Fibroblast of lung (primary cell): ENCODE data around the gene MPPE1. TPM values are rescaled to one million over a fixed set of nuclear protein-coding genes. Genes with fewer than 3 reads are reported as not detected.
A peak's percentile ranks its signal among the peaks of the same experiment; 100 is the strongest.

Experiments
- DNase-seq, 2 donors: peaks; one replicate each; pipeline versions ENCODE4 v3.0.0 to v3.0.0-alpha.2; 2010; ENCODE audit warnings: low read depth in 2 of 2
- H2AFZ ChIP-seq: 2 replicates; pipeline ENCODE4 v1.5.1; 2012; ENCODE audit warnings: low read length, control low read depth, inconsistent platforms
- H3K27ac ChIP-seq: 2 replicates; pipeline ENCODE4 v1.5.1; 2011; ENCODE audit warnings: low read length, control low read depth; ENCODE audit not compliant: insufficient read depth
- H3K27me3 ChIP-seq: 2 replicates; pipeline ENCODE4 v1.5.1; 2011; ENCODE audit warnings: mild to moderate bottlenecking, low read length; ENCODE audit not compliant: control insufficient read depth, insufficient read depth
- H3K36me3 ChIP-seq: 2 replicates; pipeline ENCODE4 v1.5.1; 2011; ENCODE audit warnings: low read length; ENCODE audit not compliant: control insufficient read depth, insufficient read depth
- H3K4me1 ChIP-seq: 2 replicates; pipeline ENCODE4 v1.5.1; 2011; ENCODE audit warnings: low read length; ENCODE audit not compliant: control insufficient read depth, insufficient read depth; ENCODE audit errors: extremely low read depth
- H3K4me2 ChIP-seq: 2 replicates; pipeline ENCODE4 v1.5.1; 2011; ENCODE audit warnings: low read length, control low read depth; ENCODE audit not compliant: insufficient read depth; ENCODE audit errors: extremely low read depth
- H3K4me3 ChIP-seq, 4 experiments: fragments of 200-600 bp in 1 of 4; sonication (generic) in 1 of 4; replicated peaks in 1 of 4; 2 replicates each; pipeline ENCODE4 v1.5.1; 2011 to 2016; ENCODE audit warnings: low read length in 4 of 4, low read depth in 3 of 4, mild to moderate bottlenecking in 3 of 4, control low read depth in 2 of 4, inconsistent platforms in 1 of 4, mixed read lengths in 1 of 4; ENCODE audit not compliant: insufficient read depth in 1 of 4; ENCODE audit errors: control extremely low read depth in 1 of 4
- H3K79me2 ChIP-seq: 2 replicates; pipeline ENCODE4 v1.5.1; 2012; ENCODE audit warnings: mild to moderate bottlenecking, low read length, inconsistent platforms; ENCODE audit not compliant: control insufficient read depth, insufficient read depth
- H3K9ac ChIP-seq: 2 replicates; pipeline ENCODE4 v1.5.1; 2011; ENCODE audit warnings: mild to moderate bottlenecking, low read length, control low read depth; ENCODE audit not compliant: insufficient read depth
- H3K9me3 ChIP-seq: 2 replicates; pipeline ENCODE4 v1.5.1; 2012; ENCODE audit warnings: low read depth, low read length; ENCODE audit not compliant: control insufficient read depth, insufficient read depth
- H4K20me1 ChIP-seq: 2 replicates; pipeline ENCODE4 v1.5.1; 2011; ENCODE audit warnings: low read length; ENCODE audit not compliant: control insufficient read depth, insufficient read depth; ENCODE audit errors: extremely low read depth
- EZH2 ChIP-seq: IDR thresholded peaks from 2 replicates; pipeline ENCODE4 v1.5.1; 2012; ENCODE audit warnings: low read length, control low read depth, mild to moderate bottlenecking; ENCODE audit errors: missing control alignments
- polyA minus RNA-seq: library from RNA; depleted of rRNA, polyadenylated mRNA; stranded (reverse); fragments of >200 nt; gene quantifications from 2 replicates; pipeline ENCODE4 v1.2.3, GENCODE V29; 2011; ENCODE audit warnings: low replicate concordance
- polyA plus RNA-seq, 2 donors: library from polyadenylated mRNA; depleted of rRNA in 1 of 2; stranded (reverse) in 1 of 2; unstranded in 1 of 2; fragments of >200 nt; gene quantifications; 2 replicates each; pipeline ENCODE4 v1.2.1, GENCODE V29; 2011 to 2012; ENCODE audit warnings: missing spikeins in 1 of 2
- total RNA-seq: library from RNA; depleted of rRNA; stranded (reverse); fragments of >200 nt; gene quantifications from 2 replicates; pipeline ENCODE4 v1.2.1, GENCODE V29; 2014
- TF ChIP-seq, protein P1 (sequence below), 2 donors: IDR thresholded peaks in 1 of 2; conservative IDR thresholded peaks in 1 of 2; 1 replicate in 1 of 2; 2 replicates in 1 of 2; pipeline ENCODE4 v1.5.1; 2011 to 2012; ENCODE audit warnings: low read length in 2 of 2, control low read depth in 1 of 2, inconsistent platforms in 1 of 2, low read depth in 1 of 2, mild to moderate bottlenecking in 1 of 2

The MPPE1 gene, protein sequence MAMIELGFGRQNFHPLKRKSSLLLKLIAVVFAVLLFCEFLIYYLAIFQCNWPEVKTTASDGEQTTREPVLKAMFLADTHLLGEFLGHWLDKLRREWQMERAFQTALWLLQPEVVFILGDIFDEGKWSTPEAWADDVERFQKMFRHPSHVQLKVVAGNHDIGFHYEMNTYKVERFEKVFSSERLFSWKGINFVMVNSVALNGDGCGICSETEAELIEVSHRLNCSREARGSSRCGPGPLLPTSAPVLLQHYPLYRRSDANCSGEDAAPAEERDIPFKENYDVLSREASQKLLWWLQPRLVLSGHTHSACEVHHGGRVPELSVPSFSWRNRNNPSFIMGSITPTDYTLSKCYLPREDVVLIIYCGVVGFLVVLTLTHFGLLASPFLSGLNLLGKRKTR
- total RNA-seq (29.7 and 32.1 TPM in 2 replicates), polyA plus RNA-seq (16.5 and 23.3 TPM in 2 replicates), polyA minus RNA-seq (2.5 and 18.7 TPM in 2 replicates)
- polyA plus RNA-seq (2012) = 15.1 and 19.0 TPM in 2 replicates

DNA sequence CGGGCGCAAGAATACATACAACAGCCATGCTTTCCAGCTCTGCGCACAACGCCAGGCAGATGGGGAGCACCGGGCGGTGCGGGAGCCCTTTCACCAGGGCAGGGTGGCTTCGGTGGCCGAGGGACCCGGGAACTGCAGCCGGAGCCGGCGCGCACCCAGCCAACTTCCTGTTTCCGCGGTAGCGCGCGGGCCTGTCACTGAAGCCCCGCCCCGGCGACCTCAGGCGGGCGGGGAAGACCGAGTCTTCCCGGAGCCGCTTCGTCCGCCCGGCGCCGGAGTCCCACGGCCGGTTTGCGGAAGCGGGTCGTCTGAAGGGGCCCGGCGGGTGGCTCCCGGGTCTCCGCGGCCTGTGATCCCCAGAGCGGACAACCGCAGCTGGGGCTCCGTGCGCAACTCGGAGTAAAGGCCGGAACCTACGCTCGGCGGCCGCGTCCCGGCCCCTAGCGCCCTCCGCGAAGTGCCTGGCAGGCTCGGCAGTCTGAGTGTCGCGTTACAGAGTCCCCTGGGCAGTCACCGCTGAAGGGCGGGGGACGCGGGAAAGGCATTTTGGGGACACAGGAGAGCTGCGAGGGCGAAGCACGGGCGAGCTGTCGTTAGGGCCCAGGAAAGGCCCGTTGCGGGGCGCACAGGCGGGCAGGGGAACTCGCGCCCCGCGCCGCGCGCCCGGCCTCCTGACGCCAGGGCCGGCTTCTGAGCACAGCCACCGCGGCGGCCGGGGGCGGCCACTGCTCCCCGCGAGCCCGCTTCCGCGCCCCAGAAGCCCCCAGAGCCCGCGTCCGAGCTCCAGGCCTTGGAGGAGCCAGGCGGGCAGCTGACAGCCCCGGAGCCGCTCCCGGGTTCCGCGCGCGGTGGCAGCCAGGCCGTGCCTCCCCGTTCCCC, at the start of gene MPPE1:
TSS of gene MPPE1 (minus strand) at position 136 of the 879 bp plus-strand sequence. CDS start 11,053 bp downstream, outside the sequence.
- Histone ChIP-seq H3K36me3 (no peaks in the 10 kb centered on the region), H3K4me3 (peak within 1 kb of the TSS; percentile 66 to 98 (median 83)), H2AFZ (peak within 1 kb of the TSS; percentile 90), H3K4me2 (peak within 1 kb of the TSS; percentile 84), H3K4me1 (peaks cover 5% of the 10 kb centered on the region), H4K20me1 (no peaks in the 10 kb centered on the region), H3K79me2 (peaks cover 4% of the 10 kb centered on the region), H3K27me3 (no peaks in the 10 kb centered on the region), H3K27ac (peak within 1 kb of the TSS; percentile 96), H3K9ac (peak within 1 kb of the TSS; percentile 98), H3K9me3 (no peaks in the 10 kb centered on the region)
- TF ChIP-seq EZH2 = no peak
- TF ChIP-seq, protein P1, sequence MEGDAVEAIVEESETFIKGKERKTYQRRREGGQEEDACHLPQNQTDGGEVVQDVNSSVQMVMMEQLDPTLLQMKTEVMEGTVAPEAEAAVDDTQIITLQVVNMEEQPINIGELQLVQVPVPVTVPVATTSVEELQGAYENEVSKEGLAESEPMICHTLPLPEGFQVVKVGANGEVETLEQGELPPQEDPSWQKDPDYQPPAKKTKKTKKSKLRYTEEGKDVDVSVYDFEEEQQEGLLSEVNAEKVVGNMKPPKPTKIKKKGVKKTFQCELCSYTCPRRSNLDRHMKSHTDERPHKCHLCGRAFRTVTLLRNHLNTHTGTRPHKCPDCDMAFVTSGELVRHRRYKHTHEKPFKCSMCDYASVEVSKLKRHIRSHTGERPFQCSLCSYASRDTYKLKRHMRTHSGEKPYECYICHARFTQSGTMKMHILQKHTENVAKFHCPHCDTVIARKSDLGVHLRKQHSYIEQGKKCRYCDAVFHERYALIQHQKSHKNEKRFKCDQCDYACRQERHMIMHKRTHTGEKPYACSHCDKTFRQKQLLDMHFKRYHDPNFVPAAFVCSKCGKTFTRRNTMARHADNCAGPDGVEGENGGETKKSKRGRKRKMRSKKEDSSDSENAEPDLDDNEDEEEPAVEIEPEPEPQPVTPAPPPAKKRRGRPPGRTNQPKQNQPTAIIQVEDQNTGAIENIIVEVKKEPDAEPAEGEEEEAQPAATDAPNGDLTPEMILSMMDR (conservative IDR thresholded peaks at IDR 0.05 in 1 of 2, IDR thresholded peaks at IDR 0.05 in 1 of 2; ENCODE audit: low read depth in 1 of 2, low read length in 2 of 2) = no peak
- peak; percentile 85 to 88 for DNase-seq

DNA sequence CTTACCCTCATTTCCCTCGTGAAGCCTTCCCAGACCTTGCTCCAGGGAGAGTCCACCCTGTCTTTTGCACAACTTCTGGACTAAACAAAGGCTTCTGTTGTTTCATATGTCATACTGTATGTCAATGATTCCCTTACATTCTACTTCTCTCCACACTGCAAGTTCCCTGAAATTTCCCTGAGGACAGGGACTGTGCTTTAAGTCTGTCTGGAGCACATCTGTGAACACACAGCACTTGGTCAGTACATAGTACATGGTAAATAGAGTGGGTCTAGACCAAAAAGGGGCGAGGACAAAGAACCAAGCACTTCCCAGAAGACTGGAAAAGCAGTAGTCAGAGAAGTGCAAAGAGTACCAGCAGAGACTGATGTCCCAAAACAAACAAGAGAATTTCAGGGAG, 49.5 kb upstream of the MPPE1 start:
- H3K27me3 ChIP-seq = no peaks in the 10 kb centered on the region
- no peak overlapping the region for H3K27ac ChIP-seq
- H3K4me1 ChIP-seq = peaks cover 4% of the 10 kb centered on the region
- TF ChIP-seq, protein P1 (conservative IDR thresholded peaks at IDR 0.05 in 1 of 2, IDR thresholded peaks at IDR 0.05 in 1 of 2; ENCODE audit: low read depth in 1 of 2, low read length in 2 of 2) = no peak
- TF ChIP-seq EZH2 = no peak
- no peaks in the 10 kb centered on the region for H3K9me3 ChIP-seq
- H4K20me1 ChIP-seq = no peaks in the 10 kb centered on the region
- H3K9ac ChIP-seq = no peak overlapping the region
- H3K36me3 ChIP-seq = no peaks in the 10 kb centered on the region
- no peak overlapping the region for H2AFZ ChIP-seq
- no peak overlapping the region for H3K4me3 ChIP-seq
- no peaks in the 10 kb centered on the region for H3K79me2 ChIP-seq
- no peak overlapping the region for H3K4me2 ChIP-seq
- DNase-seq = no peak
